DOHH2 (cell line): Measurements from ENCODE around the gene ILKAP.

Source experiments
- EZH2phosphoT487 ChIP-seq: fragments of 200-600 bp; sonication (generic); IDR thresholded peaks from 2 replicates; pipeline ENCODE4 v1.6.1; 2017; ENCODE audit warnings: borderline replicate concordance, mild to moderate bottlenecking, antibody characterized with exemption, low read length, moderate library complexity, mixed read lengths
- TF ChIP-seq, protein P1 (sequence below): fragments of 200-600 bp; sonication (generic); IDR thresholded peaks from one replicate; pipeline ENCODE4 v1.5.1; 2014; ENCODE audit warnings: antibody characterized with exemption, mild to moderate bottlenecking, low read depth, low read length; ENCODE audit not compliant: poor library complexity, severe bottlenecking

- TF ChIP-seq EZH2phosphoT487: no peak
- TF ChIP-seq, protein P1, sequence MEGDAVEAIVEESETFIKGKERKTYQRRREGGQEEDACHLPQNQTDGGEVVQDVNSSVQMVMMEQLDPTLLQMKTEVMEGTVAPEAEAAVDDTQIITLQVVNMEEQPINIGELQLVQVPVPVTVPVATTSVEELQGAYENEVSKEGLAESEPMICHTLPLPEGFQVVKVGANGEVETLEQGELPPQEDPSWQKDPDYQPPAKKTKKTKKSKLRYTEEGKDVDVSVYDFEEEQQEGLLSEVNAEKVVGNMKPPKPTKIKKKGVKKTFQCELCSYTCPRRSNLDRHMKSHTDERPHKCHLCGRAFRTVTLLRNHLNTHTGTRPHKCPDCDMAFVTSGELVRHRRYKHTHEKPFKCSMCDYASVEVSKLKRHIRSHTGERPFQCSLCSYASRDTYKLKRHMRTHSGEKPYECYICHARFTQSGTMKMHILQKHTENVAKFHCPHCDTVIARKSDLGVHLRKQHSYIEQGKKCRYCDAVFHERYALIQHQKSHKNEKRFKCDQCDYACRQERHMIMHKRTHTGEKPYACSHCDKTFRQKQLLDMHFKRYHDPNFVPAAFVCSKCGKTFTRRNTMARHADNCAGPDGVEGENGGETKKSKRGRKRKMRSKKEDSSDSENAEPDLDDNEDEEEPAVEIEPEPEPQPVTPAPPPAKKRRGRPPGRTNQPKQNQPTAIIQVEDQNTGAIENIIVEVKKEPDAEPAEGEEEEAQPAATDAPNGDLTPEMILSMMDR: no peak
Measured at GRCh38 chr2:238216651-238217184, 13.2 kb upstream of the ILKAP start.
